ENCODE measurements around the gene LRRC32.

GRCh38 chr11:76648061-76648460, 22.5 kb downstream of the LRRC32 start:
- TF ChIP-seq CTCF (optimal IDR thresholded peaks at IDR 0.05 in 1 of 3, IDR thresholded peaks at IDR 0.05 in 1 of 3, conservative IDR thresholded peaks at IDR 0.05 in 1 of 3; ENCODE audit: extremely low read depth in 1 of 3, insufficient read depth in 2 of 3, low read length in 3 of 3) (no peak), EZH2 (IDR thresholded peaks at IDR 0.05; ENCODE audit: low read length) (no peak)

All from keratinocyte (primary cell).